ENCODE data around the gene OPCML. TPM values are rescaled to one million over a fixed set of nuclear protein-coding genes. Genes with fewer than 3 reads are reported as not detected.

Gene OPCML
- total and polyA plus RNA-seq, 4 donors, result under 0.01 to 0.01 TPM; not detected in 2

GRCh38 chr11:133243832-133244231 is 288.5 kb downstream of the OPCML start:
- no peak overlapping the region for H3K9ac ChIP-seq (ENCODE audit: low read depth in 1 of 2, low read length in 2 of 2)
- no peak overlapping the region for H3K4me3 ChIP-seq (ENCODE audit: low read depth in 1 of 3, low read length in 3 of 3)
- peaks cover 0 to 3% (median 0%) of the 10 kb centered on the region in 4 donors for H3K27me3 ChIP-seq (ENCODE audit: control insufficient read depth in 4 of 4, insufficient read depth in 4 of 4, low read length in 3 of 4)
- H3K36me3 ChIP-seq (ENCODE audit: control insufficient read depth in 4 of 4, insufficient read depth in 3 of 4, low read depth in 1 of 4, low read length in 3 of 4), result no peaks in the 10 kb centered on the region
- no peak for DNase-seq (ENCODE audit: low spot score)
- TF ChIP-seq JUND (IDR thresholded peaks at IDR 0.05) (no peak), HNF4G (IDR thresholded peaks at IDR 0.05) (no peak), RAD21 (IDR thresholded peaks at IDR 0.05) (no peak), REST (IDR thresholded peaks at IDR 0.05) (no peak), GABPA (IDR thresholded peaks at IDR 0.05 in 1 of 2, conservative IDR thresholded peaks at IDR 0.05 in 1 of 2) (no peak), HNF4A (conservative IDR thresholded peaks at IDR 0.05) (no peak), NR2F2 (IDR thresholded peaks at IDR 0.05) (no peak), SP1 (IDR thresholded peaks at IDR 0.05) (no peak), TAF1 (conservative IDR thresholded peaks at IDR 0.05) (no peak), YY1 (IDR thresholded peaks at IDR 0.05) (no peak), RXRA (IDR thresholded peaks at IDR 0.05) (no peak), FOXA2 (IDR thresholded peaks at IDR 0.05) (no peak), EGR1 (IDR thresholded peaks at IDR 0.05; ENCODE audit: low read depth in 2 of 2) (no peak), FOXA1 (IDR thresholded peaks at IDR 0.05) (no peak)
- TF ChIP-seq, protein P1, sequence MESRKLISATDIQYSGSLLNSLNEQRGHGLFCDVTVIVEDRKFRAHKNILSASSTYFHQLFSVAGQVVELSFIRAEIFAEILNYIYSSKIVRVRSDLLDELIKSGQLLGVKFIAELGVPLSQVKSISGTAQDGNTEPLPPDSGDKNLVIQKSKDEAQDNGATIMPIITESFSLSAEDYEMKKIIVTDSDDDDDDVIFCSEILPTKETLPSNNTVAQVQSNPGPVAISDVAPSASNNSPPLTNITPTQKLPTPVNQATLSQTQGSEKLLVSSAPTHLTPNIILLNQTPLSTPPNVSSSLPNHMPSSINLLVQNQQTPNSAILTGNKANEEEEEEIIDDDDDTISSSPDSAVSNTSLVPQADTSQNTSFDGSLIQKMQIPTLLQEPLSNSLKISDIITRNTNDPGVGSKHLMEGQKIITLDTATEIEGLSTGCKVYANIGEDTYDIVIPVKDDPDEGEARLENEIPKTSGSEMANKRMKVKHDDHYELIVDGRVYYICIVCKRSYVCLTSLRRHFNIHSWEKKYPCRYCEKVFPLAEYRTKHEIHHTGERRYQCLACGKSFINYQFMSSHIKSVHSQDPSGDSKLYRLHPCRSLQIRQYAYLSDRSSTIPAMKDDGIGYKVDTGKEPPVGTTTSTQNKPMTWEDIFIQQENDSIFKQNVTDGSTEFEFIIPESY (IDR thresholded peaks at IDR 0.05), result no peak
- TF ChIP-seq, protein P2, sequence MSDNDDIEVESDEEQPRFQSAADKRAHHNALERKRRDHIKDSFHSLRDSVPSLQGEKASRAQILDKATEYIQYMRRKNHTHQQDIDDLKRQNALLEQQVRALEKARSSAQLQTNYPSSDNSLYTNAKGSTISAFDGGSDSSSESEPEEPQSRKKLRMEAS (IDR thresholded peaks at IDR 0.05), result no peak
- TF ChIP-seq, protein P3, sequence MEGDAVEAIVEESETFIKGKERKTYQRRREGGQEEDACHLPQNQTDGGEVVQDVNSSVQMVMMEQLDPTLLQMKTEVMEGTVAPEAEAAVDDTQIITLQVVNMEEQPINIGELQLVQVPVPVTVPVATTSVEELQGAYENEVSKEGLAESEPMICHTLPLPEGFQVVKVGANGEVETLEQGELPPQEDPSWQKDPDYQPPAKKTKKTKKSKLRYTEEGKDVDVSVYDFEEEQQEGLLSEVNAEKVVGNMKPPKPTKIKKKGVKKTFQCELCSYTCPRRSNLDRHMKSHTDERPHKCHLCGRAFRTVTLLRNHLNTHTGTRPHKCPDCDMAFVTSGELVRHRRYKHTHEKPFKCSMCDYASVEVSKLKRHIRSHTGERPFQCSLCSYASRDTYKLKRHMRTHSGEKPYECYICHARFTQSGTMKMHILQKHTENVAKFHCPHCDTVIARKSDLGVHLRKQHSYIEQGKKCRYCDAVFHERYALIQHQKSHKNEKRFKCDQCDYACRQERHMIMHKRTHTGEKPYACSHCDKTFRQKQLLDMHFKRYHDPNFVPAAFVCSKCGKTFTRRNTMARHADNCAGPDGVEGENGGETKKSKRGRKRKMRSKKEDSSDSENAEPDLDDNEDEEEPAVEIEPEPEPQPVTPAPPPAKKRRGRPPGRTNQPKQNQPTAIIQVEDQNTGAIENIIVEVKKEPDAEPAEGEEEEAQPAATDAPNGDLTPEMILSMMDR (IDR thresholded peaks at IDR 0.05; ENCODE audit: low read depth, low read length, missing input control), result no peak
- TF ChIP-seq, protein P4, sequence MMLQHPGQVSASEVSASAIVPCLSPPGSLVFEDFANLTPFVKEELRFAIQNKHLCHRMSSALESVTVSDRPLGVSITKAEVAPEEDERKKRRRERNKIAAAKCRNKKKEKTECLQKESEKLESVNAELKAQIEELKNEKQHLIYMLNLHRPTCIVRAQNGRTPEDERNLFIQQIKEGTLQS (IDR thresholded peaks at IDR 0.05), result no peak
- H3K9me3 ChIP-seq (ENCODE audit: control insufficient read depth in 4 of 4, low read length in 3 of 4), result no peaks in the 10 kb centered on the region
- no peak overlapping the region for H3K27ac ChIP-seq (ENCODE audit: low read depth in 1 of 2, low read length in 2 of 2)
- WGBS, result 47% methylated on average over 3 of the region's 3 CpGs
- no peaks in the 10 kb centered on the region for H3K4me1 ChIP-seq (ENCODE audit: control insufficient read depth in 4 of 4, insufficient read depth in 4 of 4, low read length in 3 of 4)
